Measurements from ENCODE around the gene LGR5.
"Not testable (repeated sequence)": the region's sequence is repeated elsewhere in the genome, so short reads cannot be mapped to it uniquely, and the experiment has no call there.

LGR5 gene

GRCh38 chr12:71565535-71565934, 125.9 kb downstream of the LGR5 start:
- DNase-seq (ENCODE audit: low read depth): no peak
- TF ChIP-seq CTCF (conservative IDR thresholded peaks at IDR 0.05; ENCODE audit: control insufficient read depth, insufficient read depth, low read depth, low read length): no peak
- H3K4me3 ChIP-seq (ENCODE audit: control insufficient read depth, low read depth, low read length): no peak overlapping the region

GRCh38 chr12:71566655-71567054, 127.1 kb downstream of the LGR5 start:
- no peak for DNase-seq (ENCODE audit: low read depth)
- no peak for TF ChIP-seq CTCF (conservative IDR thresholded peaks at IDR 0.05; ENCODE audit: control insufficient read depth, insufficient read depth, low read depth, low read length)
- no peak overlapping the region for H3K4me3 ChIP-seq (ENCODE audit: control insufficient read depth, low read depth, low read length)

GRCh38 chr12:71567537-71567936, 127.9 kb downstream of the LGR5 start:
- DNase-seq (ENCODE audit: low read depth): no peak

GRCh38 chr12:71569885-71570284, 130.3 kb downstream of the LGR5 start:
- not testable (repeated sequence) for H3K4me3 ChIP-seq (ENCODE audit: control insufficient read depth, low read depth, low read length); DNase-seq (ENCODE audit: low read depth)

More at GRCh38 chr12:71567537-71567936, 127.9 kb downstream of the LGR5 start:
- H3K4me3 ChIP-seq (ENCODE audit: control insufficient read depth, low read depth, low read length): no peak overlapping the region
- TF ChIP-seq CTCF (conservative IDR thresholded peaks at IDR 0.05; ENCODE audit: control insufficient read depth, insufficient read depth, low read depth, low read length): no peak

GRCh38 chr12:71576496-71576895, 136.9 kb downstream of the LGR5 start:
- no peak overlapping the region for H3K4me3 ChIP-seq (ENCODE audit: control insufficient read depth, low read depth, low read length)
- TF ChIP-seq CTCF (conservative IDR thresholded peaks at IDR 0.05; ENCODE audit: control insufficient read depth, insufficient read depth, low read depth, low read length): no peak
- no peak for DNase-seq (ENCODE audit: low read depth)

- TF ChIP-seq CTCF (conservative IDR thresholded peaks at IDR 0.05; ENCODE audit: control insufficient read depth, insufficient read depth, low read depth, low read length): no peak
- no peak overlapping the region for H3K4me3 ChIP-seq (ENCODE audit: control insufficient read depth, low read depth, low read length)
- no peak for DNase-seq (ENCODE audit: low read depth)
These were observed 139.2 kb downstream of the LGR5 start for GRCh38 chr12:71578694-71579258.

GRCh38 chr12:71581206-71581605, 141.6 kb downstream of the LGR5 start:
- H3K4me3 ChIP-seq (ENCODE audit: control insufficient read depth, low read depth, low read length): no peak overlapping the region
- DNase-seq (ENCODE audit: low read depth): no peak
- no peak for TF ChIP-seq CTCF (conservative IDR thresholded peaks at IDR 0.05; ENCODE audit: control insufficient read depth, insufficient read depth, low read depth, low read length)

Data from fibroblast of mammary gland (primary cell).